Breast epithelium (tissue), 3 donors: ENCODE data around the gene IL13.

Source experiments
- CTCF ChIP-seq, 3 donors: fragments of 450-650 bp; IDR thresholded peaks; one replicate each; pipeline ENCODE4 v1.5.1; 2016 to 2017; ENCODE audit warnings: antibody characterized with exemption in 3 of 3, mild to moderate bottlenecking in 3 of 3, moderate library complexity in 3 of 3
- POLR2A ChIP-seq: fragments of 450-650 bp; IDR thresholded peaks from one replicate; pipeline ENCODE4 v1.6.1; 2016; ENCODE audit warnings: antibody characterized with exemption, mild to moderate bottlenecking, moderate library complexity
- POLR2AphosphoS5 ChIP-seq, 3 donors: sonication (generic); formaldehyde crosslinking; IDR thresholded peaks; one replicate each; pipeline ENCODE4 v1.6.1; 2017; ENCODE audit warnings: antibody characterized with exemption in 3 of 3

GRCh38 chr5:132665574-132666080, 7.7 kb downstream of the IL13 start:
- TF ChIP-seq POLR2A (no peak), CTCF (IDR thresholded peaks at IDR 0.05) (no peak), POLR2AphosphoS5 (IDR thresholded peaks at IDR 0.05) (no peak)
